Measurements from ENCODE around the gene NISCH.

The NISCH gene

GRCh38 chr3:52436500-52437149, 18.8 kb upstream of the NISCH start:
- no peak for FAIRE-seq

- no peak for FAIRE-seq
Measured at GRCh38 chr3:52437326-52438103, 17.9 kb upstream of the NISCH start.

DNA sequence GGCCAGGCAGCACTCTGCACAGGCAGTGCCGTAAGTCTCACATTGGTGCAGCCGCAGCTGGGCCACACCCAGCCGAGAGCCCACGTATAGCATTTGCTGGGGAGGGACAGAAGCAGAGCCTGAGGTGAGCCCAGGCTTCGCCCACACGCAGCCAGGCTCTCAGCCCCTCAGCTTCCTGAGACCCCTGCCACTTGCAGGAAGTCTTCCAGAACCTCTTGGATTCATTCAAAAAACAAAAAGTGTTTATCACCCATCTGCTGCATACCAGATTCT, 17.4 kb upstream of the NISCH start:
- no peak for FAIRE-seq

GRCh38 chr3:52438579-52439425, 16.6 kb upstream of the NISCH start:
- FAIRE-seq = no peak

DNA sequence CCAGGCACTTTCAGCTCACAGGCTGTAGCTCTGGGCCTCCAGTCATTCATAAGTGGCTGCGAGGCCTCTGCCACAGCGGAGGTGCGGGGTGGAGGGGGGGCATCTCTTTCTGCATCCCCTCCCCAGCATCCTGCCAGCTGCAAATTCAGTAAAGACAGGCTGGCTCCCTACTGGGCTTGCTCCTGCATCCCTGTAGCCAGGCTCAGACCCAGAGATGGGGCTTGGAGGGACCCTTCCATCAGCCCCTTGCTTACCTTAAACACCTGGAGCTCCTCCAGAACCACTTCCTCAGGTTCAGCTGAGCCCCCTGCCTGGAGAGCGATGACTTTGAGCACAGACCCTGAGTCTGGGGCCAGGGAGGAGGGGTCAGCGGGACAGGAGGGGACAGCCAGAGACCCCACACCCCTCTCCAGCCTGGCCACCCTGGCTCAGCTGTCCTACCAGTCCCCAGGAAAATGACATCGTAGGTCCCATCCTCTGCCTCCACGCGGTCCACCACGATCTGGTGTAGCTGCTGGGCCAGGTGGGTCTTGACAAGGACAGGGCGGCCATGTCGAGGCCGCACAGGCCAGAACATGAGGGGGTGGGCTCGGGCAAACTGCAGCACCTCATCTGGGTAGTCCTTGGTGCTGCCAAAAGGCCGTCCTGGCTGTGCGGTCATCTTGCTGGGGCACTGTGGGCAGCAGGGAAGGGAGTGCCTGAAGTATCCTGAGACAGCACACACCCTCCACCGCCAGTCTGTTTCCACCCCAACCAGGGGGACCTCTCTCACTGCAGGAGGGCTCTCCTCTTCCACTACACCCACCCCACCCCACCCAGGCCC, 15.8 kb upstream of the NISCH start:
- no peak for FAIRE-seq

DNA sequence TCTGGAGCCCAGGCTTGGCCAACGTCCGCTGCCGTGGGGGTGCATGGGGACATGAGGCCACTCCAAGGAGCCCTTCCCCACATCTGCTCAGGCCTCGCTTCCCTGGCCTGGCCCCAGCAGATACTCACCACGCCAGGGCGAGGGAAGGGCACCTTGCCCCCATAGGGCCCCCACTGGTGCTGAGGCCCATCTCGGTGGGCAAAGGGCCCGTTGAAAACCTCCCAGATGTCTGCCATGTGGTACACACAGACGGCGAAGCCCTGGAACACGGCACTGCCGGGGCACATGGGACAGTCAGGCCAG, 15.2 kb upstream of the NISCH start:
- FAIRE-seq = no peak

- no peak for FAIRE-seq
Measured at GRCh38 chr3:52440671-52441070, 14.7 kb upstream of the NISCH start.

- FAIRE-seq = no peak
Measured at GRCh38 chr3:52441091-52441771, 14.2 kb upstream of the NISCH start.

DNA sequence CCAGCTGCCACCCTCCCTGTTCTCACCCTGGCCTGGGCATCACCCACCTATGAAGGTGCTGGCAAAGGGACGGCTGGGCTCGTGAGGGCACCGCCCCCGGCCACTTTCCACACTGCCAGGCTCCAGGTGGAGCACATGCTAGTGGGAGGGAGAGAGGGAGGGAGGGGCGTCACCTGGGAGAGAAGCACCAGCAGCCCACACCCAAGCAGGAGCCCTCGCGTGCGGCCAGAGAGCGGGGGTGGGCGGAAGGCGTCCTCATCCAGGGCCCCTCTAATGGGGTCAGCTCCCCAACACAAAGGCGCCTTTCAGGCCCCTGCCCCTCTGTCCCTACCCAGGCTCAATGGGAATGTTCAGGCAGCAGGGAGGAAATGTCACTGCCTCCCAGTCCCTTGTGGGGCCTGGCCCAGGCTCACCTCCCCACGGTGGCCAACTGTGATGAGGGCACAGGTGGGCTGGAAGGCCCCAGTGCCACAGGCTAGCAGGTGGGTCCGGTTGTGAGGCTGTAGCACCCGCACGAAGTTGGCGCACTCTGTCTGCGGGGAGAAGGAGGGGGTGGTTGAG, 13.6 kb upstream of the NISCH start:
- no peak for FAIRE-seq

GRCh38 chr3:52442409-52443267, 12.8 kb upstream of the NISCH start:
- no peak for FAIRE-seq

- FAIRE-seq = no peak
Measured at GRCh38 chr3:52443268-52443610, 12.2 kb upstream of the NISCH start.

- no peak for FAIRE-seq
Measured at GRCh38 chr3:52443791-52444687, 11.4 kb upstream of the NISCH start.

DNA sequence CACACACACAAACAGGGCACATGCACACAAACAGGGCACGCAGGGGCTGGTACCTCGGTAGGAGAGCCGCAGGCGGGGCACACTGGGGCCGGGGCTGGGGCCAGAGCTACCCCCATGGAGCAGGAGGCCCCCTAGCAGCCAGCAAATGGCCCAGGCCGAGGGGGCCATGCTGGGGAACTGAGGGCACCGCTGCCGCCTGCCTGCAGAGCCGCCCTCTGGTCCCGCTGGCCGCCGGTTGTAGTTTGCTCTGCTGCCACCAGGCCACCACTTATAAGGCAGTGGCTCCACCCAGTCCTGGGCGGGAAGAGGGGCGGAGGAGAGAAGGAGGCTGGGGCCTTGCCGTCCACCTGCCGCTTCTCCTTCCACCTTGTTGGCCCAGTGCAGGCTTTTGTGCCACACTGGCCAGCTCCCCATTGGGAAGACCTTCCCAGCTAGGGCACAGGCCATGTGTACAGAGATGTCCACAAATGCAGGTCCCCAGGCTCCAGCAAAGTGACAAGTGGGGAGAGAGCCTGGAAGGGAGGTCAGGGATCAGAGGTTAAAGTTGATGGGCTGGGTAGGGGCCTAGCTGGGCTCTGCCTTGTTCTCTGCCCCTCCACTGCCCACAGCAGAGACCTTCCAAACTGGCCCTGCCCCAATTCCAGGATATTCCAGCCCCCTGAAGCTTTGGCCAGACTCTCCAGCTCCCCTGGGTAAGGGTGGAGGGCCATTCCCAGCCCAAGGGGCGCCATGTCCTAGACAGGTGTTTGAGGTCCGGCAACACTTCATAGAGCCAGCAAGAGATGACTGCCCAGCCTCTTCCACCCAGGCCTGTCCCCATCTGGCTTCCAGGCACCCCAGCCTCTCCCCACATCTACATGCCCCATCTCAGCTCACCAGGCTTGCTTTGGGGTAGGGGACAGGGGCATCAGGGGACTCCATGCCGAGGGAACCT, 10.3 kb upstream of the NISCH start, which contains the start of gene SEMA3G:
TSS of gene SEMA3G (minus strand) at position 244 of the 934 bp plus-strand sequence. CDS start at position 168, 76 bp downstream.
- no peak for FAIRE-seq

- FAIRE-seq = no peak
Measured at GRCh38 chr3:52446042-52446441, 9.4 kb upstream of the NISCH start.

DNA sequence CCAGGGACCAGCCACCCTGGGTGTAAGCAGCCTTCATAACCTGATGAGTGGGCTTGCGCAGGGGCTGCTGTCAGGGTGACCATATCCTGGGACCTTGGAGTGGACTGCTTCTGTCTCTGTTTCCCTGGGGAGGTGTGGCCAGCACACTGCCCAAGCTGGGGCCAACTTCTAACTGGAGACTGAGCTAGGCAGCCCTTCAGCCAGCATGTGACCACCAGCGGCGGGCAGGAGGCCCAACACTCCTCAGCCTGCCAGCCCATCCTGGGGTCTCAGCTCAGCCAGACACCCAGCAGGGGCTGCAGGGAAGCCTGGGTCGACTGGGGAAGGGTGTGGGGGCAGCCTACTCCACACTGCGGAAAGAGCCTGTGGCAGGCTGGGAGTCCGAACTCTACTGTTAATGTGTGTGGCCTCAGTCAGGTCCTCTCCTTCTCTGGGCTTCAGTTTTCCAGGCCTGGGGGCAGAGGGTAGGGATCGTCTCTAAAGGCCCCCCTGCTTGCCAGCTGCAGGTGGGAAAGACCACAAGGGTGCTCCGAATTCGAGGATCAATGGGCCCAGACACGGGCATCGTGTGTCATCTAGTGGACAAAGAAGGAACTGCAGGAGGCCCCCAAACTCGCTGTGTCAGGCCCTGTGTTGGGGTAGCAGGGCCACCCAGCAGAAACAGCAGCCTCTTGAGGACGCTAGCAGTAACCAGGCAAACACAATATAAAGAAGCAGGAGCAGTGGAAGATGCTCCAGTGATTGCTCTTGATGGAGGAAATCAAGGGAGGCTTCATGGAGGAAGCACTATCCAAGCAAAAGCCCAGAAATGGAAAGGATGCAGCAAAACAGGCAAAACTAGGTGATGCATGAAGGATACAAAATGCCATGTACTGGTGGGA, 8.5 kb upstream of the NISCH start:
- no peak for FAIRE-seq

DNA sequence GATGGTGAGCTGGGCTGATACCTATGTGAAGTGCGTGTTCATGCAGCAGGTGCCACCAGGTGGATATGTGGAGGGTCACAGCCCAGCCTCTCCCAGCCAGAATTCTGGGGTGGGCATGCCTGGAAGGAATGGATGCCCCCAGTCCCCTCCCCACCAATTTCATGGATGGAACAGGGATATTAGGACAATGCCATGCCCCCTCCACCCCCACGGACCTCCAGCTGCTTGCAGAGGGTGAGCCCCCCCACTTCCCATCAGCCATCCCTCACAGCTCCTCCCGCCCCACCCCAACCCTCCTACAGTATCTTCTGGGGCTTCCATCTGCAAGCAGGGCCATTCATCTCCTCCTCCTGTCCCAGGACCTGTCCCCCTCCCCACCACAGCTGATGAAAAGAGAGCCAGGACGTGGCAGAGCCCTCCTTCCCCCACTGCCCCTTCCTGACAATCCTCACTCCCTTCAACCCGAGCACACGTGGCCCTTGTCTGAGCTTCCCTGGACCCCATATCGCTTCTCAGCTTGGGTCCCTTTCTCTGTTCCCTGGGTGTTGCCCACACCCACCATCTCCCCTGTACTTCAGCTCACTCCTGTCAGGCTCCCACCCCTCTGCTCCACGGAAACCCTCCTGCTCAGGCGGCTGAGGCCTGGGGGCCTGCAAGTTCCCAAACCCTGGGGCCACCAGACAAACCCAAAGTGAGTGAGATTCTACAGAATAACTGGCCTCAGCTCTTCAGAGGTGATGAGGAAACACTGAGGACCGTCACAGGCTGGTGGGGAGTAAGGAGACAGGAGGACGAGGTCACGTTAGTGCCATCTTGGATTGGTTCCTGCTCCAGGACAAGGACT, 7.7 kb upstream of the NISCH start:
- no peak for FAIRE-seq
